ENCODE results near the gene PSME1. TPM values are rescaled to one million over a fixed set of nuclear protein-coding genes. Genes with fewer than 3 reads are reported as not detected.
A peak's percentile ranks its signal among the peaks of the same experiment; 100 is the strongest.

Gene PSME1
- polyA plus RNA-seq, 1 donor (not counting 4 experiments of a cell fraction or from before 2014, with no cell fraction given) = 75.1 TPM

GRCh38 chr14:24131549-24131966 lies 4.4 kb upstream of the PSME1 start:
- H3K4me2 ChIP-seq (ENCODE audit: control insufficient read depth, extremely low read depth, insufficient read depth, low read depth, low read length) = no peak overlapping the region
- H3K9me1 ChIP-seq (ENCODE audit: control insufficient read depth, extremely low read depth, insufficient read depth, low read length) = no peaks in the 10 kb centered on the region
- H4K20me1 ChIP-seq (ENCODE audit: control insufficient read depth, extremely low read depth, insufficient read depth, low read length) = no peaks in the 10 kb centered on the region
- no peak overlapping the region for H3K27ac ChIP-seq (ENCODE audit: control insufficient read depth, insufficient read depth, low read length)
- H3K4me3 ChIP-seq (ENCODE audit: control insufficient read depth in 2 of 3, extremely low read depth in 1 of 3, insufficient read depth in 2 of 3, low read depth in 1 of 3, low read length in 3 of 3) = no peak overlapping the region
- TF ChIP-seq EZH2 (IDR thresholded peaks at IDR 0.05; ENCODE audit: low read length) = no peak
- no peak for TF ChIP-seq CTCF (optimal IDR thresholded peaks at IDR 0.05 in 1 of 3, IDR thresholded peaks at IDR 0.05 in 1 of 3, conservative IDR thresholded peaks at IDR 0.05 in 1 of 3; ENCODE audit: extremely low read depth in 1 of 3, insufficient read depth in 2 of 3, low read length in 3 of 3)
- dilution Hi-C loops (cut with MboI; ENCODE audit: extremely low pct_ligation_motif_present, low sequenced_read_pairs) = no loop called here
- no peaks in the 10 kb centered on the region for H3K36me3 ChIP-seq (ENCODE audit: control insufficient read depth in 2 of 2, extremely low read depth in 1 of 2, insufficient read depth in 2 of 2, low read length in 2 of 2)
- H3K9me3 ChIP-seq (ENCODE audit: control insufficient read depth, low read depth, low read length) = no peaks in the 10 kb centered on the region
- no peak overlapping the region for H3K9ac ChIP-seq (ENCODE audit: control insufficient read depth, extremely low read depth, insufficient read depth, low read length)
- no peak overlapping the region for H2AFZ ChIP-seq (ENCODE audit: control insufficient read depth, low read length)
- FAIRE-seq = no peak
- peaks cover 3% of the 10 kb centered on the region for H3K79me2 ChIP-seq (ENCODE audit: control insufficient read depth, insufficient read depth, low read length)
- H3K4me1 ChIP-seq (ENCODE audit: control insufficient read depth, extremely low read depth, insufficient read depth, low read length) = peaks cover 16% of the 10 kb centered on the region
- no peak for DNase-seq (ENCODE audit: low read depth, low spot score)
- no peaks in the 10 kb centered on the region for H3K27me3 ChIP-seq (ENCODE audit: control insufficient read depth, extremely low read depth, insufficient read depth, low read length)

- Histone ChIP-seq H3K4me2 (ENCODE audit: control insufficient read depth, extremely low read depth, insufficient read depth, low read depth, low read length) (peak overlapping the region; percentile 29), H3K79me2 (ENCODE audit: control insufficient read depth, insufficient read depth, low read length) (peaks cover 6% of the 10 kb centered on the region), H3K27me3 (ENCODE audit: control insufficient read depth, extremely low read depth, insufficient read depth, low read length) (no peaks in the 10 kb centered on the region), H3K4me3 (ENCODE audit: control insufficient read depth in 2 of 3, extremely low read depth in 1 of 3, insufficient read depth in 2 of 3, low read depth in 1 of 3, low read length in 3 of 3) (no peak overlapping the region), H3K27ac (ENCODE audit: control insufficient read depth, insufficient read depth, low read length) (no peak overlapping the region), H4K20me1 (ENCODE audit: control insufficient read depth, extremely low read depth, insufficient read depth, low read length) (no peaks in the 10 kb centered on the region), H3K9me3 (ENCODE audit: control insufficient read depth, low read depth, low read length) (no peaks in the 10 kb centered on the region), H2AFZ (ENCODE audit: control insufficient read depth, low read length) (peak overlapping the region; percentile 80), H3K36me3 (ENCODE audit: control insufficient read depth in 2 of 2, extremely low read depth in 1 of 2, insufficient read depth in 2 of 2, low read length in 2 of 2) (peaks cover 0 to under 1% of the 10 kb centered on the region in 2 experiments), H3K9me1 (ENCODE audit: control insufficient read depth, extremely low read depth, insufficient read depth, low read length) (no peaks in the 10 kb centered on the region), H3K9ac (ENCODE audit: control insufficient read depth, extremely low read depth, insufficient read depth, low read length) (no peak overlapping the region), H3K4me1 (ENCODE audit: control insufficient read depth, extremely low read depth, insufficient read depth, low read length) (peaks cover 21% of the 10 kb centered on the region)
- FAIRE-seq = no peak
- dilution Hi-C loops (cut with MboI; ENCODE audit: extremely low pct_ligation_motif_present, low sequenced_read_pairs) = no loop called here
- TF ChIP-seq EZH2 (IDR thresholded peaks at IDR 0.05; ENCODE audit: low read length) (no peak), CTCF (optimal IDR thresholded peaks at IDR 0.05 in 1 of 3, IDR thresholded peaks at IDR 0.05 in 1 of 3, conservative IDR thresholded peaks at IDR 0.05 in 1 of 3; ENCODE audit: extremely low read depth in 1 of 3, insufficient read depth in 2 of 3, low read length in 3 of 3) (no peak)
- no peak for DNase-seq (ENCODE audit: low read depth, low spot score)
Observed at GRCh38 chr14:24132061-24132685, 3.8 kb upstream of the PSME1 start.

All from keratinocyte (primary cell).